Heart left ventricle (tissue), 16 donors: ENCODE data around the gene MGA. TPM values are rescaled to one million over a fixed set of nuclear protein-coding genes. Genes with fewer than 3 reads are reported as not detected.

Source experiments
- ATAC-seq, 4 donors: fragments of 200-7000 bp; cut with Tn5 transposase; one replicate each; pipeline ENCODE4 v1.9.1; 2020 to 2022; ENCODE audit warnings: moderate library complexity in 4 of 4, mild to moderate bottlenecking in 3 of 4, moderate number of reproducible peaks in 1 of 4
- DNase-seq, 5 donors: peaks; one replicate each; pipeline ENCODE4 v3.0.0-alpha.2; 2020
- H3K27ac ChIP-seq, 12 donors: fragments of 200-600 bp; sonication (generic) in 4 of 12; one replicate each; pipeline versions ENCODE4 v1.5.0 to v1.8.0; 2016 to 2022; ENCODE audit warnings: mild to moderate bottlenecking in 2 of 12
- H3K27me3 ChIP-seq, 9 donors: fragments of 200-600 bp; sonication (generic) in 2 of 9; one replicate each; pipeline versions ENCODE4 v1.5.1 to v1.8.0; 2016 to 2022; ENCODE audit warnings: mild to moderate bottlenecking in 3 of 9
- H3K36me3 ChIP-seq, 9 donors: fragments of 200-600 bp; sonication (generic) in 2 of 9; one replicate each; pipeline versions ENCODE4 v1.5.0 to v1.8.0; 2018 to 2022; ENCODE audit warnings: mild to moderate bottlenecking in 2 of 9
- H3K4me1 ChIP-seq, 12 donors: fragments of 200-600 bp; sonication (generic) in 4 of 12; one replicate each; pipeline versions ENCODE4 v1.5.0 to v1.8.0; 2016 to 2022; ENCODE audit warnings: mild to moderate bottlenecking in 3 of 12
- H3K4me3 ChIP-seq, 12 donors: fragments of 200-600 bp; sonication (generic) in 4 of 12; one replicate each; pipeline versions ENCODE4 v1.5.0 to v1.8.0; 2017 to 2022; ENCODE audit warnings: mild to moderate bottlenecking in 9 of 12, moderate library complexity in 4 of 12
- H3K9me3 ChIP-seq, 12 donors: fragments of 200-600 bp; sonication (generic) in 4 of 12; one replicate each; pipeline versions ENCODE4 v1.5.0 to v1.8.0; 2016 to 2022; ENCODE audit warnings: mild to moderate bottlenecking in 1 of 12
- CTCF ChIP-seq, 12 donors: fragments of 200-600 bp; sonication (generic) in 4 of 12; IDR thresholded peaks; one replicate each; pipeline versions ENCODE4 v1.5.0 to v1.8.0; 2018 to 2022; ENCODE audit warnings: antibody characterized with exemption in 12 of 12, mild to moderate bottlenecking in 5 of 12
- POLR2A ChIP-seq, 2 donors: fragments of 450-650 bp; IDR thresholded peaks; one replicate each; pipeline ENCODE4 v1.6.1; 2017; ENCODE audit warnings: antibody characterized with exemption in 2 of 2, mild to moderate bottlenecking in 2 of 2, moderate library complexity in 2 of 2
- WGBS, 4 donors: extraction: QIAGEN DNeasy Blood & Tissue Kit in 2 of 4; methylation state at CpG; one replicate each; pipeline versions ENCODE4 v1.1.5 to v1.1.7; 2013 to 2018; 5-methylcytosine and 5-hydroxymethylcytosine counted together
- intact Hi-C, 10 donors: fragments of 100-400 bp; cut with DNase I; formaldehyde crosslinking; loops; one replicate each; pipeline versions ENCODE4 v1.11.1 to v1.14.2; 2022
- polyA plus RNA-seq, 2 donors: library from polyadenylated mRNA; stranded (reverse); fragments of 200-250 nt; gene quantifications; one replicate each; pipeline ENCODE4 v1.2.3, GENCODE V29; 2013
- total RNA-seq, 9 donors: library from RNA; depleted of rRNA in 2 of 9; stranded (reverse); fragments of >200 nt in 2 of 9; fragmentation: NEBNext Ultra II Directional in 3 of 9; extraction: Animal tissue kit (Norgen Biotek cat#: 25700) in 3 of 9; gene quantifications; one replicate each; pipeline versions ENCODE4 v1.1.0 to v1.2.4, GENCODE V29; 2016 to 2023
- donor health status: ischemic (EF 13 %, LVEDD 7.1; RV severe dilation, severe dysfunction).
- donor health status: healthy with polysubstance abuse.
- donor health status: DM: no; HTN: yes; CAD: no.
- donor health status: DM: no; HTN: no; CAD: no.
- donor health status: ischemic (EF 25% LVEDD 6.9; RV normal size, moderate dysfunction).
- donor health status: ischemic (EF 25% LVEDD 5.7; RV mildly dilated, moderate dysfunction).
- donor health status: healthy.
- donor health status: DM: yes; HTN: yes; CAD: no.
- donor health status: ischemic (EF 35%, LVEDD 5.7; RV mildly dilated, moderate dysfunction).
- donor health status: nonischemic (EF 11% LVEDD 7.7; RV severe dilation, severe dysfunction).
- donor health status: DM: yes; HTN: yes; CAD: no.
- donor health status: PGD.
- donor health status: ischemic (EF 29% LVEDD 5.4; RV normal size, mild dysfunction).
- donor health status: nonischemic (EF 23%, LVEDD 6.1; RV moderate dilation, normal function).

MGA gene
- total and polyA plus RNA-seq, 11 donors = 5.3 to 58.7 (median 34.5) TPM

GRCh38 chr15:41683955-41684354, 23.8 kb downstream of the MGA start:
- WGBS, 4 donors = 83 to 89% (median 88%) methylated on average over 4 of the region's 4 CpGs
- TF ChIP-seq CTCF (IDR thresholded peaks at IDR 0.05) (no peak), POLR2A (IDR thresholded peaks at IDR 0.05) (no peak)
- Histone ChIP-seq H3K27ac (no peak overlapping the region), H3K27me3 (no peaks in the 10 kb centered on the region), H3K9me3 (peaks cover 0 to 9% (median 0%) of the 10 kb centered on the region in 12 donors), H3K4me3 (no peak overlapping the region), H3K4me1 (peaks cover 0 to 21% (median 0%) of the 10 kb centered on the region in 12 donors), H3K36me3 (peaks cover 0 to 2% (median 0%) of the 10 kb centered on the region in 9 donors)
- no peak for DNase-seq
- ATAC-seq = no peak
- intact Hi-C loops = no loop called here

- Histone ChIP-seq H3K27me3 (no peaks in the 10 kb centered on the region), H3K9me3 (no peaks in the 10 kb centered on the region), H3K27ac (no peak overlapping the region), H3K4me3 (no peak overlapping the region), H3K4me1 (peaks cover 0 to 33% (median 16%) of the 10 kb centered on the region in 12 donors), H3K36me3 (no peaks in the 10 kb centered on the region)
- TF ChIP-seq POLR2A (IDR thresholded peaks at IDR 0.05) = no peak
- TF ChIP-seq CTCF (IDR thresholded peaks at IDR 0.05) = no peak
- intact Hi-C loops = no loop called here
- DNase-seq (no peak), ATAC-seq (no peak)
- WGBS, 4 donors = 83 to 87% (median 85%) methylated on average over 2 of the region's 2 CpGs
Observed at GRCh38 chr15:41688671-41689070, 28.5 kb downstream of the MGA start.

- TF ChIP-seq POLR2A (IDR thresholded peaks at IDR 0.05) (no peak), CTCF (IDR thresholded peaks at IDR 0.05) (no peak)
- H3K36me3 ChIP-seq = no peaks in the 10 kb centered on the region
- H3K4me3 ChIP-seq = no peak overlapping the region
- no peaks in the 10 kb centered on the region for H3K27me3 ChIP-seq
- H3K4me1 ChIP-seq = peaks cover 0 to 33% (median 16%) of the 10 kb centered on the region in 12 donors
- no peak overlapping the region for H3K27ac ChIP-seq
- WGBS, 4 donors = 93 to 100% (median 98%) methylated on average over 1 of the region's 1 CpG
- no peak for DNase-seq
- no peaks in the 10 kb centered on the region for H3K9me3 ChIP-seq
- no peak for ATAC-seq
- intact Hi-C loops = no loop called here
Observed at GRCh38 chr15:41689083-41689482, 28.9 kb downstream of the MGA start.

- intact Hi-C loops = no loop called here
Observed at GRCh38 chr15:41689834-41690233, 29.6 kb downstream of the MGA start.

More at GRCh38 chr15:41689834-41690233, 29.6 kb downstream of the MGA start:
- no peak overlapping the region for H3K4me3 ChIP-seq
- DNase-seq (no peak), ATAC-seq (no peak)
- peaks cover 0 to 33% (median 14%) of the 10 kb centered on the region in 12 donors for H3K4me1 ChIP-seq
- TF ChIP-seq CTCF (IDR thresholded peaks at IDR 0.05) (no peak), POLR2A (IDR thresholded peaks at IDR 0.05) (no peak)
- no peaks in the 10 kb centered on the region for H3K9me3 ChIP-seq
- no peaks in the 10 kb centered on the region for H3K36me3 ChIP-seq
- H3K27ac ChIP-seq = no peak overlapping the region
- H3K27me3 ChIP-seq = no peaks in the 10 kb centered on the region
- 94 to 96% (median 95%) methylated on average over 1 of the region's 1 CpG for WGBS, 4 donors
